Right kidney (tissue), 1 donor: ENCODE results near the gene RGS6.

Experiments
- DNase-seq: peaks from one replicate; pipeline ENCODE4 v3.0.0-alpha.2; 2016

RGS6 gene

DNA sequence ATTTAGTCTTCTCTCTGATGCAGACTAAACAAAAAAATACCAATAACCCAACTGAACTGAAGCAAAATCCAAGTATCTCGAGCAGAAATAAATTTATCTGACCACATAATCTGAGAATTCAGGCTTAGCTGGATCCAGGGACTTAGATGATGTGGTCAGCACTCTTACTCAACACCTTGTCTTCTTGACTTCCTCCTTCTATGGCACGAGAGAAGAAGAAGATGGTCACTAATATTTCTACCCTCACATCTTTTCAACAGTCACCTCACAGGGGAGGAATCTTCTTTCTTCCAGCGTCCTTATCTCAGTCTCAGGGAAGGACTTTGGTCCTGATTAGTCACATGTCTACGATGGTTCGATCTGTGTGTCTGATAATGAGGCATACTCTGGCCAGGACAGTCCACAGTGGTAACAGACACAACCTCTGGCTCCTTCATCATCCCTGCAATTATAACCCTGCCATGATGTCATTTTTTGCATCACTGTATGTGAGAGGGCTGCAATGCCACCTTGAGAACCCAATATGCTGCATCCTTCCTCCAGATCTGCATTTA is 15.8 kb downstream of the RGS6 start:
- DNase-seq = no peak

- no peak for DNase-seq
Observed at GRCh38 chr14:71952381-71953363, 20.4 kb downstream of the RGS6 start.

DNA sequence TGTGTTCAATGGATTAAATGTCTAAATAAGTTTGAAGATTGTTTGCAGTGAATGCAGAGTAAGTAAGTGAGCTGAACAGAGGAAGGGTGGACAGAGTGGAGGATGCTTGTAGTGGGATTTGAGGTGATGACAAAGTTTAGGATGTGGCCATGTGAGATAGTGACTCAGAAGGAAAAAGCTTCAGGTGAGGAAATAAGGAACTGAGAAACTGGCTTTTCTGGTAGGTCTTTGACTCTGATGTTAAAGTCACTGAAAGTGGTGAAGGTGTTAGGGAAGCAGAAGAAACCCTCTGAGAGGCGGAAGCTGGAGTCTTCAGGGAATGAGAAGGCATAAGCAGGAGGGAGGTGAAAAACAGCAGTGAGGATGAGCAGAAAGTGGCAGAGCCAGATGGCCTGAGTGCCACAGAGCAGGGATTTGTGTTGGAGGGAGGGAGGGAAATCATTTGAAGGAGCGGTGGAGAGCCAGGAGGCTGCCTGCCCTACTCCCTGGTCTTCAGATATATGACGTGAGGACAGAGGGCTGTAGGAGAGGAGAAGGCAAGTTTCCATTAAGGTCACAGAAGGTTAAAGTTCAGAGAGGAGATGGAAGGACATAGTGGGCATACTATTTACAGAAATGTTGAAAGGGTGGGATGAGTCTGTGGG is 24.8 kb downstream of the RGS6 start:
- no peak for DNase-seq

DNA sequence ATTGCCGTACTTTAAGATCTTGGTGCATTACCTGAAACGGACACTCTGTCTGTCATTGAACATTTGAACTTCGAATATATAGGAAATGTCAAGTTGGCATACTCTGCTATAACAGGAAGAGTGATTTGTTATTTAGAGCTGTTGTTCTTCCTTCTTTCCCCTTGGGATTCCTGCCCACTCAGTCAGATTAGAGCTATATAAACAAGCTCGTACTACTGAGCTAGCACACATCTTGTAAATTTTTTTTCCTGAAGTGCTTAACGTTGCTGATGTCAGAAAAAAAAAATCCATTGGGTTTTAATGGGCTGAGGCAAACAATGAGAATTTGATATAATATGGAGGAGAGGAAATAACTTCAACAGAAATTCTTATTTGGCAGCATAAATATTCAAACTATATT is 26.8 kb downstream of the RGS6 start:
- no peak for DNase-seq

DNA sequence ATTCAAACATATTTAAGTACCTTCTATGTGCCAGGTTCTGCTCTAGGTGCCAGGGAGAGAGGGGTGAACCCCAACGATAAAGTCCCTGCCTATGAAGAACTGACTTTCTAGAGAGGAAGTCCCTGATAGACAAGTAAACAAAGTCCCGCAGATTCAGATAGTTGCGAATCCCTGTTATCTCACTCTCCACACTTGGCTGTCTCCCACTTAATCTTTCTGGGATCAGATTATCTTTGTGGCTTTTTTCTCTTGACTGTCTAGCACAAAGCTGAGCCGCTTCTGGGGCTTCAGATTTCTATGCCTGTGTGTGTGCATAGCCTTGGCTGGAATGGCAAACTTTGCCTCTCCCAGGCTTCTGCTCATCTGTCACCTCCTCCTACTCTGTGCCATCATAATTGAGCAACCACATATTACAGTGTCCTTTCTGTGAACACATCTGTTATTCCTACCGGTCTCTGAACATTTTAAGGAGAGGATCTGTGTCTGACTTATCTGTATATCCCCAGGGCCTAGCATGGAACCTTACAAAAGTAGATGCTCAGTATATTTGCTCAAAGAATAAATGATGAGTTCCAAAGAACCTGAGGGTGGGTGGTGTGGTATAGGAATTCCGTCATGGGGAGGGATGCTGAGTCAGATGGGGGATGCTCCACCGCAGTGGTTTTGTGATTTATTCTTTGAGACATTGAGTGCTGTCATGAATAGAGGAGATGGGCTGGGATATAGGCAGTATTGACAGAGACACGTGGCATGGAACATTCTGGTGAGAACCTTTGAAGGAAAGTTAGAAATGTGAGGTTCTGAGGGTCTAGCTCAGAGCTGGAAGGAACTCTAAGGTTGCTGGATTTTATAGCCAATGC is 28.5 kb downstream of the RGS6 start:
- DNase-seq = no peak

GRCh38 chr14:71961972-71962371 is 29.7 kb downstream of the RGS6 start:
- no peak for DNase-seq

- DNase-seq = no peak
Observed at GRCh38 chr14:71964716-71965115, 32.5 kb downstream of the RGS6 start.

GRCh38 chr14:71966528-71966927 is 34.3 kb downstream of the RGS6 start:
- no peak for DNase-seq

DNA sequence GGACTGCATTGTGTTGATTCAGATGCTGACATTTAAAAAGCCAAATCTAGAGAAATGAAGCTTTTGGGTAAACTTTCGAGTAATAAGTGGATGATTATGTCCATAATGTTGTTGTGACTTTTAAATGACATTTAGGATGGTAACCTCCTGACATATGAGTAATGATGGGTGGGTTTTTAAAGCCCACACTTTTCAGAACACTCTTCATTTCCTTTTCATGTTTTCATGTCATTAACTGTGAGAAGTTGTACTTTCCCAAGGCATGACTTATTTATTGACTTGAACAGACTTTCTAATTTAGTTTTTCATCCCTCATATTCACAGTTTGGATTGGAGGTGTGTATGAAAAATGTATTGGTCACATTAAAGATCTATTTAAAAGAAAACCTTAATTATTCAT is 35.5 kb downstream of the RGS6 start:
- no peak for DNase-seq

GRCh38 chr14:71970272-71970671 is 38.0 kb downstream of the RGS6 start:
- no peak for DNase-seq

DNA sequence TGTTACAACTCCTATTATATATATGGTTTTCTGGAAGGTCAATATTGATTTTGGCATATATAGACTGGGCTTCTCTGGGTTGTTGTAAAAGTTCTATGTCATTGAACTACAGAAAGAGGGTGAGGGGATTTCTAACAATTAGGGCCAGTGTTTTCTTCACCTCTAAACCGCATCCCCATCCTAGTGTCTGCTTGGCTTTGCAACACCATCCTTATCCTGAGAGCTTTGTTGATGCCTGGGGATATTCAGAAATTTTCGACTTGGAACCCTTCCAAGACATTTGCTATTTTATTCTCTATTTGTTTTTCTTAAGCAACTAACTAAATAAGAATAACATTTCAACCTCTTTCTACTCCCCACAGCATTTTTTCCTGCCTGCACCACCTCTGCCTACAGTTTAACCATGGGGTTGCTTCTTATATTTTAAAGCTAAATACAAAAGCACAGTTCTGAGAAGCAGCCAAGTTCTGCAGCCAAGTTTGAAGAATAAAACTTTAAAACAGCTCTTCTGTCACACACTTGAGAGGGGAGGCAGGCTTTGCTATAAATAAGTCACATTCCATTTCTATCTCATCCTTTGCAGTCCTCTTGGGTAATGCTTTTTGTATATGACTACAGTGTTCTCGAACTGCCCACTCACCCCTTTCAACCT is 53.4 kb downstream of the RGS6 start:
- no peak for DNase-seq

- DNase-seq = no peak
Observed at GRCh38 chr14:71988476-71988875, 56.2 kb downstream of the RGS6 start.

GRCh38 chr14:71988939-71989338 is 56.7 kb downstream of the RGS6 start:
- DNase-seq = no peak

DNA sequence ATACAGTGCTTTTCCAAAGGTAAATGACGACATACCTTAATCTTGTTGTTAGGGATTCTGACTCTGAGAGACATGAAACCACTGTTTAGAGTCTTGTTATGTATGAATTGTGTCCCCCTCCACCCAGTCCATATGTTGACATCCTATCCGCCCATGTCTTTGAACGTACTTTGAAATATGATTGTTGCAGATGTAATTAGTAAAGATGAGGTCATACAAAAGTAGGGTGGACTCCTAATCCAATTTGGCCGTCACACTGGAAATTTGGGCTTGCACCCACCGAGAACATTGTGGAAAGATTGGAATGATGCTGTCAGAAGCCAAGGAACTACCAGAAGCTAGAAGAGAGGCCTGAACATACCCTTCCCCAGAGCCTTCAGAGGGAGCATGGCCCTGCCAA is 62.2 kb downstream of the RGS6 start:
- no peak for DNase-seq

- DNase-seq = no peak
Observed at GRCh38 chr14:71995741-71996140, 63.5 kb downstream of the RGS6 start.

GRCh38 chr14:71996610-71997009 is 64.4 kb downstream of the RGS6 start:
- no peak for DNase-seq

GRCh38 chr14:72000907-72001306 is 68.7 kb downstream of the RGS6 start:
- no peak for DNase-seq

DNA sequence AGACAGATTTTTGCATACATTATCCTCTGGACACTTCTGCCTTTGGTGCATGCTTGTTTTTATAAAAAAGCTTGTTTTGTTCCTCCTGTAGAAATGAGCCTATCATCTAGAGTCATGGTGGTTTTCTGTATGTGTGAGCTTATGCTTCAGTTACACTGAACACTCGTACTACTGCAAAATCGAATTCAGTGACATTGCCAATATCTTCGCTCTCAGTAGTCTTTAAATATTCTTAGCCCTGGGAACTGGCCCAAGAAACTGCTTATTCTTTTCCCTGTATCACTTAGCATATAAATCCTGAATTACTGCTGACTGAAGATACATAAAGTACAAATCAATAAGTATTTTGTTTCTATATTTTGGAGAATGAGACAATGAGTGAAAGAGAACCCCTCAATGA is 70.5 kb downstream of the RGS6 start:
- DNase-seq = no peak

- DNase-seq = no peak
Observed at GRCh38 chr14:72008666-72009065, 76.4 kb downstream of the RGS6 start.

DNA sequence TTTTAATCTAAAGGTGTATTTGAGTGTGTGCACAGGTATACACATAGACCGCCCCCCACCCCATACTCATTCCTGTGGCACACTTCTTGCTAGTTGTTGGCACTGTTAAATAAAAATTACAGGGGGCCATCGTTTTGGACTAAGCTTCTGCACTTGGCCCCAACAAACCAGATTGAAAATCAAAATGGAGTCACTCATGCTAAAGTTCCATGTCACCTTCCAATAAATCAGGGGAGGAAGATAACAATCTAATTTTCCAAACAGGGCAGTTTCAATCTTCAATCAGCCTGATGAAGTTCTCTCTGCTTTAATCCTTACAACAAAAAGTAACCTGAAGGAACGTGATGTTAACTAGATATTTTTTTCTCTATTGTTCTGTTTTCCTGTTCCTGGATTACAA is 78.2 kb downstream of the RGS6 start:
- DNase-seq = no peak

DNA sequence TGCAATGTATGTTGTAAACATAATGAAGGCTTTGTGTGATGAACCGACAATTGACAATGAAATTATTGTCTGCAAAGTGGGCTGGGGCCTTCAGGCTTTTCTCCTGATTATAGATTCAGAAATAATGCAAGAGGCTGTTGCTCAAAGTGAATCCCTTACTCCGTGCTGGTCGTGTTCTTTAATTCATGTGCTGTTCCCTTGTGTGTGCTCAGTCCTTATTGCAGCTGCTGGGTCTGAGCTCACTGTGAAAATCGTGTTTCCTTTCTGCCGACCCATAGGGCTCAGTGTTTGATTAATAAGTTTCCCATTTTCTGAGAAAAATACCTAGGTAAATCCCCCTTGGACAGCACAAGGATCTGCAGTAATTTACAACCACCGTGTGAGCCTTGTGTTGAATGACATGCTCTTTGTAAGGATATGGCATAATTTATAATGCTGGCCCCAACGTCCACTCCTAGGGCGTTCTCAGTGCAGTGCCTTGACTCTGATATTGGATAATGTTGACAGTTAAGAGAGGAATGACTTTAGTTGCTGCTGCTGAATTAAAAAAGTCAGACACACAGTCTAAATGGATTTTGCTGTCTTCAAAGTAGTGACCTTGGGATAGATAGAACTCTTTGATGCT is 81.6 kb downstream of the RGS6 start:
- DNase-seq = no peak

GRCh38 chr14:72014486-72014885 is 82.3 kb downstream of the RGS6 start:
- DNase-seq = no peak
